Endothelial cell (in vitro differentiated cells): Measurements from ENCODE around the gene DBH. TPM values are rescaled to one million over a fixed set of nuclear protein-coding genes. Genes with fewer than 3 reads are reported as not detected.

Source experiments
- DNase-seq: peaks from one replicate; pipeline ENCODE4 v3.0.0; 2021; ENCODE audit warnings: low spot score
- H3K27ac Mint-ChIP-seq: one replicate; pipeline ENCODE4 v1.8.0; 2021; ENCODE audit warnings: mixed read lengths, inconsistent platforms; ENCODE audit not compliant: unreplicated experiment
- H3K27me3 Mint-ChIP-seq: one replicate; pipeline ENCODE4 v1.8.0; 2021; ENCODE audit warnings: mild to moderate bottlenecking, moderate library complexity, mixed read lengths, inconsistent platforms; ENCODE audit not compliant: unreplicated experiment
- H3K36me3 Mint-ChIP-seq: one replicate; pipeline ENCODE4 v1.8.0; 2021; ENCODE audit warnings: mild to moderate bottlenecking, low read depth, mixed read lengths, inconsistent platforms; ENCODE audit not compliant: unreplicated experiment
- H3K4me1 Mint-ChIP-seq: one replicate; pipeline ENCODE4 v1.8.0; 2021; ENCODE audit warnings: mild to moderate bottlenecking, mixed read lengths, inconsistent platforms; ENCODE audit not compliant: unreplicated experiment
- H3K4me3 Mint-ChIP-seq: one replicate; pipeline ENCODE4 v1.8.0; 2021; ENCODE audit warnings: mild to moderate bottlenecking, mixed read lengths, inconsistent platforms; ENCODE audit not compliant: unreplicated experiment
- H3K9me3 Mint-ChIP-seq: one replicate; pipeline ENCODE4 v1.8.0; 2021; ENCODE audit warnings: mixed read lengths, inconsistent platforms; ENCODE audit not compliant: unreplicated experiment
- total RNA-seq: library from RNA; stranded (reverse); fragmentation: NEBNext Ultra II Directional; extraction: Animal tissue kit (Norgen Biotek cat#: 25700); gene quantifications from one replicate; pipeline ENCODE4 v1.2.1, GENCODE V29; 2021; ENCODE audit not compliant: unreplicated experiment
- TF ChIP-seq, protein P1 (sequence below): fragments of 200-600 bp; sonication (generic); IDR thresholded peaks from one replicate; pipeline ENCODE4 v1.5.0; 2021; ENCODE audit warnings: antibody characterized with exemption; ENCODE audit not compliant: unreplicated experiment

The DBH gene
- total RNA-seq, 1 donor from 2014 or later: 0.08 TPM

DNA sequence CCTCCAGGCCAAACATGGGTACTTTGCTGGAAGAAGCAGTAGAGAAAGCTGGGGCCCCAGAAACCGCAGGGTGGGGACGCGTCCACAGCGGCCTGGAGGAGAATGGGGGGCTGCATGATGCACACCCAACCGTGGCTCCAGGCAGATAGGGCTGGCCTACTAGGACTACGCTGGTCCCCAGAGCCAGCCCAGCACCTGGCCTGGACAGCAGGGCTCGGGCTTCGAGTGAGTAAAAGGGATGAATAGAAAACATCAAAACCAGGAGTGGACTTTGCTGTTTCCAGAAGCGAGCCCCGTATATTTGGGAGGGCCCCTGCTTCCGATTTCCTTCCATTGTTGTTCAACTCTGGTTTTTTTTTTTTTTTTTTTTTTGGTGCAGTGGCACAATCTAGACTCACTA is 30.7 kb downstream of the DBH start:
- H3K27ac Mint-ChIP-seq: no peak overlapping the region
- no peak overlapping the region for H3K4me3 Mint-ChIP-seq
- peaks cover 3% of the 10 kb centered on the region for H3K27me3 Mint-ChIP-seq
- H3K36me3 Mint-ChIP-seq: peaks cover 4% of the 10 kb centered on the region
- no peaks in the 10 kb centered on the region for H3K9me3 Mint-ChIP-seq
- TF ChIP-seq, protein P1, sequence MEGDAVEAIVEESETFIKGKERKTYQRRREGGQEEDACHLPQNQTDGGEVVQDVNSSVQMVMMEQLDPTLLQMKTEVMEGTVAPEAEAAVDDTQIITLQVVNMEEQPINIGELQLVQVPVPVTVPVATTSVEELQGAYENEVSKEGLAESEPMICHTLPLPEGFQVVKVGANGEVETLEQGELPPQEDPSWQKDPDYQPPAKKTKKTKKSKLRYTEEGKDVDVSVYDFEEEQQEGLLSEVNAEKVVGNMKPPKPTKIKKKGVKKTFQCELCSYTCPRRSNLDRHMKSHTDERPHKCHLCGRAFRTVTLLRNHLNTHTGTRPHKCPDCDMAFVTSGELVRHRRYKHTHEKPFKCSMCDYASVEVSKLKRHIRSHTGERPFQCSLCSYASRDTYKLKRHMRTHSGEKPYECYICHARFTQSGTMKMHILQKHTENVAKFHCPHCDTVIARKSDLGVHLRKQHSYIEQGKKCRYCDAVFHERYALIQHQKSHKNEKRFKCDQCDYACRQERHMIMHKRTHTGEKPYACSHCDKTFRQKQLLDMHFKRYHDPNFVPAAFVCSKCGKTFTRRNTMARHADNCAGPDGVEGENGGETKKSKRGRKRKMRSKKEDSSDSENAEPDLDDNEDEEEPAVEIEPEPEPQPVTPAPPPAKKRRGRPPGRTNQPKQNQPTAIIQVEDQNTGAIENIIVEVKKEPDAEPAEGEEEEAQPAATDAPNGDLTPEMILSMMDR: no peak
- peaks cover 9% of the 10 kb centered on the region for H3K4me1 Mint-ChIP-seq
- peak; percentile 38 for DNase-seq

DNA sequence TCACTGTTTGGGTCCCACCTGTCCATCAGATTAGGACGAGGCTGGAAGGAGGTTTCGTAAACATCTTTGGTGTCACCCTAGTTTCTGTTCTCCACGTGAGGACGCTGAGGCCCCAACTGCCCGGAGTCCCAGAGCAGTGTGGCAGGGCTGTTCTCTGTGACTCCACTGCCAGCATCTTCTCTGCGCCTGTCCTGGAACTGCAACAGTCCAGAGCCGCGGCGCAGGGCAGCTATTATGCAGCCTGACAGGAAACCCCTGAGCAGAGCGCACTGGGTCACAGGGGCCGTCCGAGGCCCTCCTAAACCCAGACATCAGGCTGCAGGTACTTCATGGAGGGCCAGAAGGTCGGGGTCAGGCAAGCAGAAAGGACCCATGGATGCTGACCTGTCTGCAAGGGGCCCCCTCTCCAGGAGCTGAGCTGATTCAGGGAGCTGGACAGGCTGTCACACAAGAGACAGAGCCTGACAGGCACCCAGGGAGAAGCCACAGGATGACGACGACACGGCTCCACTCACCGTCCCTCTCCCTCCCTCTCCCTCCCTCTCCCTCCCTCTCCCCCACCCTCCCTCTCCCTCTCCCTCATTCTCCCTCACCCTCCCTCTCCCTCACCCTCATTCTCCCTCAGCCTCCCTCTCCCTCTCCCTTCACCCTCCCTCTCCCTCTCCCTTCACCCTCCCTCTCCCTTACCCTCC is 31.7 kb downstream of the DBH start:
- Mint-ChIP-seq H3K9me3 (no peaks in the 10 kb centered on the region), H3K4me1 (peaks cover 9% of the 10 kb centered on the region), H3K27ac (no peak overlapping the region), H3K4me3 (no peak overlapping the region), H3K27me3 (peaks cover 7% of the 10 kb centered on the region), H3K36me3 (peaks cover 8% of the 10 kb centered on the region)
- no peak for DNase-seq
- TF ChIP-seq, protein P1: no peak

DNA sequence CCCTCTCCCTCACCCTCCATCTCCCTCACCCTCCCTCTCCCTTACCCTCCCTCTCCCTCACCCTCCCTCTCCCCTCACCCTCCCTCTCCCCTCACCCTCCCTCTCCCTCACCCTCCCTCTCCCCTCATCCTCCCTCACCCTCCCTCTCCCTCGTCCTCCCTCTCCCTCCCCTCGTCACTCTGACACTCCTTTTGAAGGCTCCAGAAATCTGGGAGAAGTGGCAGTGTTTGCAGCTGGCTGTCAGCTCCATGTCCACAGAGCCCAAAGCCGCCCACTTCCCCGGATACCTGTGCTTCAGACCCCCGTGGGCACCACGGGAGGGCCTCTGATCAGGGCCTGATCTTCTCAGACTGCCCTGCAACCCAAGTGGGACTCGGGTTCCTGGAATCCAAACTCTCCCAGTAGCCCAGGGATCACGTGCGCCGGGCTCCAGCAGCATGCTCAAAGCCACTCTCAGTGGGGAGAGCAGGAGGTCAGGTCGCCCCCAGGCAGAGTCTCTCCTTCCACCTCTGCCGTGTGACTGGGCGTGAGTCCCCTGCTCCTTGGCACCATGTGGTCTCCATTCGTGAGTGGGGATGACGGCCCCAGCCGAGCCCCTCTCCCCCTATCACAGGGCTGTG is 33.1 kb downstream of the DBH start:
- DNase-seq: no peak
- TF ChIP-seq, protein P1: no peak
- peaks cover 8% of the 10 kb centered on the region for H3K36me3 Mint-ChIP-seq
- peaks cover 9% of the 10 kb centered on the region for H3K4me1 Mint-ChIP-seq
- no peak overlapping the region for H3K27ac Mint-ChIP-seq
- H3K27me3 Mint-ChIP-seq: peaks cover 7% of the 10 kb centered on the region
- H3K9me3 Mint-ChIP-seq: no peaks in the 10 kb centered on the region
- no peak overlapping the region for H3K4me3 Mint-ChIP-seq

DNA sequence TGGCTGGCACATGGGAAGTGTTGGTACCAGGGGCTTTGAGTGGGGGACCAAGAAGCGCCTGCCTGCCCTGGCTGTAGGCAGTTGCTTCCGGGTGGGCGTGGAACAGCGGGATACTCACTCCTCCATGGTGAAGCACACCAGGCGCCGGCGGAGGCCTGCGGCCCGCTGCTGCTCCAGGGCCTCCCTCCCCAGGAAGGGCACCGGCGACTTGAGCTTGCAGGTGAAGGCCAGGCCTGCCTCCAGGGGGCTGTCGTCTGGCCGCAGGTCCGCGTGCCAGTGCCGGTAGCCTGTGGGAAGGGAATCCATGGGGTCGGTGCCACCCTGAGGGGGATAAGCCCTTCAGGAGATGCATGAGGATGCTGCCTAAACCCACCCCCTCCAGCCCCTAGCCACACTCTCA is 34.3 kb downstream of the DBH start:
- no peak for DNase-seq
- H3K9me3 Mint-ChIP-seq: no peaks in the 10 kb centered on the region
- TF ChIP-seq, protein P1: no peak
- H3K27ac Mint-ChIP-seq: no peak overlapping the region
- H3K4me1 Mint-ChIP-seq: peaks cover 9% of the 10 kb centered on the region
- no peak overlapping the region for H3K4me3 Mint-ChIP-seq
- peaks cover 7% of the 10 kb centered on the region for H3K27me3 Mint-ChIP-seq
- peaks cover 8% of the 10 kb centered on the region for H3K36me3 Mint-ChIP-seq

DNA sequence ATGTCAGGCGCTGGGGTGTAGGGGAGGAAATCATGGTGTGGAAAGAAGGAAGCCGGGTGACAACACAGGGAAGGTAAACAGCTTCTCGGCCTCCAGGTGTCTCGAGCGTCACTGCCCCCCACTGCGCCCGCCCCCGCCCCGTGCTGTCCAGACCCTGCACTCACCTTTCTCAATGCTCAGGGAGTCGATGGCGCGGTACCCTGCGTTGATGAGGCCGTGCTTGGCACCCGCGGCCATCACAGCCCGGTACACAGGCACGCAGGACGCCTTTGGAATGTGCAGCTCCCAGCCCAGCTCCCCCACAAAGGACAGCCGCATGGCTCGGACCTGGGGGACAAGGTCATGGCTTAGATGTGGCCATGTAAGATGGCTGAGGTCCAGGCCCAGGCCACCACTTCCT is 35.2 kb downstream of the DBH start:
- peaks cover 10% of the 10 kb centered on the region for H3K27me3 Mint-ChIP-seq
- no peaks in the 10 kb centered on the region for H3K9me3 Mint-ChIP-seq
- H3K27ac Mint-ChIP-seq: no peak overlapping the region
- no peak for DNase-seq
- peaks cover 9% of the 10 kb centered on the region for H3K36me3 Mint-ChIP-seq
- H3K4me1 Mint-ChIP-seq: peaks cover 12% of the 10 kb centered on the region
- TF ChIP-seq, protein P1: no peak
- H3K4me3 Mint-ChIP-seq: no peak overlapping the region
